ENCODE results near the gene CCNDBP1. TPM values are rescaled to one million over a fixed set of nuclear protein-coding genes. Genes with fewer than 3 reads are reported as not detected.

CCNDBP1 gene
- total and polyA plus RNA-seq, 2 of the 8 experiments (the other 6 are each of a cell fraction or from before 2014, with no cell fraction given), result 23.4 to 29.0 TPM

DNA sequence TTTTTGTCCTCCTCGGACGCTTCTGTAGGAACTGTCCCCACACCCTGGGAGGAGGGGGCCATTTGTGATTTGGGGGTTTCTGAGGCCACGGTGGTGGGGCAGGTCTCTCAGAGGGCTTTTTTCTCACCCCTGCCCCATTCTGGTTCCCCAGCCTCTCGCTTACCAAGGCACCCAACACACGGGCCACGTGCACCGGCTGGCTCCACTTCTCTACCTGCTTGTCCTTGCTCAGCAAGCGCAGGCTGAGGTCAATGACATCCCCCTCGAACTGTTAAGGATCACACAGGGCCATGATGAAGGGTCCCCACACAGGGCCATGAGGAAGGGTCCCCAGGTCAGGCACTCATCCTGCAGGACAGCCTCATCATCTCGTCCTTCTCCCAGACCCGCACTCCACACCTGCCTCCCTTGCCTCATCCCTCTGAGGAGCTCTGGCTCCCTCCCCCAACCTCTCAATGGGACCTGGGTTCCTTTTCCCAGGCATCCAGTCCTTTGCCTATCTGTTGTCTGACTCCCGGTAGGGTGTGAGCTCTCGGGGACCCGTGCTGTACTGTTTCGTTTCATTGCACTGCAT, 25.1 kb downstream of the CCNDBP1 start:
- Histone ChIP-seq H3K36me3 (ENCODE audit: control insufficient read depth in 2 of 4, insufficient read depth in 4 of 4, low read length in 3 of 4) (no peaks in the 10 kb centered on the region), H3K79me2 (ENCODE audit: control insufficient read depth in 1 of 2, insufficient read depth in 2 of 2, low read length in 2 of 2) (no peaks in the 10 kb centered on the region), H3K9ac (replicated peaks in 1 of 4; ENCODE audit: extremely low read depth in 1 of 4, low read depth in 3 of 4, low read length in 3 of 4) (no peak overlapping the region), H2BK12ac (ENCODE audit: low read depth, low read length) (no peak overlapping the region), H3K4me1 (replicated peaks in 1 of 4; ENCODE audit: control insufficient read depth in 3 of 4, insufficient read depth in 4 of 4, low read length in 3 of 4) (peaks cover 0 to 3% (median 0%) of the 10 kb centered on the region in 4 experiments; a peak in 2 of 7 replicates), H2BK20ac (ENCODE audit: low read length) (no peak overlapping the region), H2BK5ac (ENCODE audit: low read depth, low read length) (no peak overlapping the region), H3K4ac (replicated peaks; ENCODE audit: insufficient read length, low read depth, low read length) (no peak overlapping the region), H2AK5ac (ENCODE audit: low read depth, low read length) (no peak overlapping the region), H3K56ac (replicated peaks; ENCODE audit: insufficient read length, low read depth, low read length) (no peak overlapping the region), H3K79me1 (ENCODE audit: low read depth, low read length) (no peaks in the 10 kb centered on the region), H3K27me3 (replicated peaks in 1 of 4; ENCODE audit: control insufficient read depth in 3 of 4, extremely low read depth in 1 of 4, insufficient read depth in 3 of 4, low read length in 3 of 4) (no peaks in the 10 kb centered on the region), H4K20me1 (replicated peaks in 1 of 2; ENCODE audit: control insufficient read depth in 1 of 2, insufficient read depth in 2 of 2, low read length in 2 of 2) (no peaks in the 10 kb centered on the region), H4K91ac (replicated peaks; ENCODE audit: insufficient read length, low read length) (no peak overlapping the region), H3K18ac (ENCODE audit: extremely low read depth, low read length) (no peak overlapping the region), H3K4me3 (ENCODE audit: extremely low read depth in 1 of 4, insufficient read depth in 2 of 4, low read depth in 3 of 4, low read length in 4 of 4) (no peak overlapping the region), H3K23me2 (ENCODE audit: low read depth, low read length) (no peaks in the 10 kb centered on the region), H3K9me3 (ENCODE audit: insufficient read depth in 2 of 2, low read depth in 1 of 2, low read length in 1 of 2) (no peaks in the 10 kb centered on the region), H3K23ac (ENCODE audit: insufficient read length) (no peak overlapping the region), H2AFZ (ENCODE audit: low read length) (no peak overlapping the region), H2BK120ac (replicated peaks; ENCODE audit: low read depth, low read length) (no peak overlapping the region), H3K14ac (ENCODE audit: insufficient read length) (no peak overlapping the region), H2BK15ac (ENCODE audit: low read length) (no peak overlapping the region), H4K5ac (ENCODE audit: insufficient read length, low read depth, low read length) (no peak overlapping the region), H4K8ac (ENCODE audit: extremely low read depth, insufficient read depth, low read length) (0 out of 2 replicates have a peak overlapping the region, but pooled peaks have one; percentile 31), H3K4me2 (ENCODE audit: insufficient read depth in 1 of 2, low read depth in 2 of 2, low read length in 2 of 2) (no peak overlapping the region), H3K27ac (ENCODE audit: low read depth, low read length) (no peak overlapping the region)
- DNase-seq (ENCODE audit: low read depth in 1 of 2, low spot score in 2 of 2) (no peak), FAIRE-seq (no peak)
- ChIA-PET POLR2A (ENCODE audit: partially characterized antibody) (interaction anchor here (0.8 kb wide), 1 partner anchor 8 kb away, joined by 3 read pairs; no protein-coding TSS in a partner anchor), CTCF (ENCODE audit: partially characterized antibody) (interaction anchor here (0.9 to 9.6 kb wide), 12 partner anchors 10 to 75 kb away, joined by 3 to 109 read pairs (median 5); partner anchors contain the start of genes EPB42 and TGM5)
- 86% methylated on average over 15 of the region's 15 CpGs; no CpG with 5 or more reads in 1 of the 2 experiments for WGBS, 2 experiments (ENCODE audit: extremely low coverage in 1 of 2, insufficient coverage in 1 of 2, insufficient read length in 1 of 2, insufficient replicate concordance in 2 of 2, low coverage in 1 of 2, low lambda C conversion rate in 2 of 2, missing lambda C conversion rate in 1 of 2)
- TF ChIP-seq FOSL1 (IDR thresholded peaks at IDR 0.05; ENCODE audit: insufficient read depth, low read depth, low read length), result no peak
- TF ChIP-seq RFX5 (IDR thresholded peaks at IDR 0.05; ENCODE audit: borderline replicate concordance, low read depth, low read length), result no peak
- TF ChIP-seq YY1 (IDR thresholded peaks at IDR 0.05; ENCODE audit: low read depth, low read length), result no peak
- TF ChIP-seq TAF1 (IDR thresholded peaks at IDR 0.05; ENCODE audit: low read depth, low read length), result no peak
- TF ChIP-seq KDM1A (IDR thresholded peaks at IDR 0.05; ENCODE audit: borderline replicate concordance, low read length), result no peak
- TF ChIP-seq EGR1 (IDR thresholded peaks at IDR 0.05; ENCODE audit: borderline replicate concordance, low read depth, low read length), result no peak
- no peak for TF ChIP-seq EZH2 (IDR thresholded peaks at IDR 0.05; ENCODE audit: low read depth, low read length, severe bottlenecking)
- TF ChIP-seq POLR2A (IDR thresholded peaks at IDR 0.05; ENCODE audit: control extremely low read depth in 1 of 2, low read depth in 2 of 2, low read length in 2 of 2), result no peak
- no peak for TF ChIP-seq ATF3 (IDR thresholded peaks at IDR 0.05; ENCODE audit: insufficient read depth, low read depth, low read length)
- no peak for TF ChIP-seq PHF8 (conservative IDR thresholded peaks at IDR 0.05; ENCODE audit: low read depth, low read length)
- TF ChIP-seq KDM4A (IDR thresholded peaks at IDR 0.05; ENCODE audit: low read depth, low read length, severe bottlenecking), result no peak
- no peak for TF ChIP-seq SRF (IDR thresholded peaks at IDR 0.05; ENCODE audit: low read depth, low read length)

Data from H1 (cell line).